ENCODE data around the gene RCC2. TPM values are rescaled to one million over a fixed set of nuclear protein-coding genes. Genes with fewer than 3 reads are reported as not detected.

Gene RCC2
- total and polyA plus RNA-seq, 2 of the 4 experiments (the other 2 are of a cell fraction), result 24.0 to 38.9 TPM

GRCh38 chr1:17414022-17414421 lies 25.5 kb downstream of the RCC2 start:
- Histone ChIP-seq H4K91ac (ENCODE audit: insufficient read depth, low read depth, low read length) (no peak overlapping the region), H3K23ac (ENCODE audit: low read depth, low read length) (no peak overlapping the region), H3K14ac (replicated peaks; ENCODE audit: low read depth, low read length) (no peak overlapping the region), H3K9ac (ENCODE audit: low read depth, low read length) (no peak overlapping the region), H3K56ac (ENCODE audit: extremely low read depth, insufficient read depth, low read length) (no peak overlapping the region), H2AK9ac (replicated peaks; ENCODE audit: low read depth, low read length, poor library complexity) (no peak overlapping the region), H4K20me1 (ENCODE audit: insufficient read depth, low read length) (peaks cover 6% of the 10 kb centered on the region), H3K79me1 (ENCODE audit: low read depth in 1 of 2, low read length in 2 of 2) (peaks cover 13 to 39% of the 10 kb centered on the region in 2 experiments; a peak in 3 of 4 replicates), H3K4me2 (ENCODE audit: low read depth, low read length) (no peak overlapping the region), H2BK20ac (ENCODE audit: low read depth, low read length) (no peak overlapping the region), H4K8ac (ENCODE audit: low read depth in 2 of 2, low read length in 2 of 2) (no peak overlapping the region), H4K5ac (ENCODE audit: low read depth, low read length) (no peak overlapping the region), H2AFZ (replicated peaks; ENCODE audit: low read length, poor library complexity) (no peak overlapping the region), H3K9me1 (ENCODE audit: insufficient read depth, low read length) (peaks cover 2% of the 10 kb centered on the region; the same call in 1 of the 2 replicates), H2BK120ac (ENCODE audit: low read depth, low read length) (no peak overlapping the region), H3K9me3 (ENCODE audit: control insufficient read depth, insufficient read depth, low read length) (no peaks in the 10 kb centered on the region), H3K4ac (ENCODE audit: low read depth, low read length) (no peak overlapping the region), H3K27ac (ENCODE audit: insufficient read depth, low read length) (no peak overlapping the region), H2BK5ac (ENCODE audit: low read depth, low read length, poor library complexity, severe bottlenecking) (no peak overlapping the region), H2AK5ac (ENCODE audit: low read depth, low read length) (no peak overlapping the region), H3K27me3 (ENCODE audit: control insufficient read depth, insufficient read depth, low read length) (no peaks in the 10 kb centered on the region), H3K18ac (ENCODE audit: low read depth, low read length) (no peak overlapping the region), H2BK15ac (ENCODE audit: low read depth, low read length) (no peak overlapping the region), H3K4me1 (ENCODE audit: control insufficient read depth, insufficient read depth, low read length) (peaks cover 4% of the 10 kb centered on the region), H3K36me3 (ENCODE audit: control insufficient read depth, insufficient read depth, low read length) (peaks cover 71% of the 10 kb centered on the region), H3K4me3 (ENCODE audit: insufficient read depth, low read depth, low read length) (no peak overlapping the region)
- intact Hi-C loops (cut with micrococcal nuclease), result no loop called here
- CTCF ChIA-PET, result no interaction called here
- POLR2A ChIA-PET (ENCODE audit: unreplicated experiment), result no interaction called here
- in situ Hi-C loops (cut with MboI; ENCODE audit: low sequenced_read_pairs), result no loop called here
- WGBS, 2 experiments (ENCODE audit: extremely low coverage in 2 of 2, insufficient read length in 1 of 2), result no CpG with 5 or more reads among the region's 2 CpGs
- TF ChIP-seq CEBPB (IDR thresholded peaks at IDR 0.05; ENCODE audit: low read depth, low read length), result peak; percentile 58; the same call in 1 of the 2 replicates
- TF ChIP-seq ELK1 (IDR thresholded peaks at IDR 0.05; ENCODE audit: borderline replicate concordance, low read depth, low read length), result no peak
- dilution Hi-C loops (cut with HindIII; ENCODE audit: low sequenced_read_pairs, unreplicated experiment), result no loop called here
- no TSS peak for BruUV-seq (replicated peaks)
- DNase-seq, result peak; percentile 19
- peak; percentile 35; the same call in 1 of the 2 replicates for ATAC-seq (ENCODE audit: low read depth)
